Measurements from ENCODE around the gene TRERF1.
"Not testable (repeated sequence)": the region's sequence is repeated elsewhere in the genome, so short reads cannot be mapped to it uniquely, and the experiment has no call there.

The TRERF1 gene

DNA sequence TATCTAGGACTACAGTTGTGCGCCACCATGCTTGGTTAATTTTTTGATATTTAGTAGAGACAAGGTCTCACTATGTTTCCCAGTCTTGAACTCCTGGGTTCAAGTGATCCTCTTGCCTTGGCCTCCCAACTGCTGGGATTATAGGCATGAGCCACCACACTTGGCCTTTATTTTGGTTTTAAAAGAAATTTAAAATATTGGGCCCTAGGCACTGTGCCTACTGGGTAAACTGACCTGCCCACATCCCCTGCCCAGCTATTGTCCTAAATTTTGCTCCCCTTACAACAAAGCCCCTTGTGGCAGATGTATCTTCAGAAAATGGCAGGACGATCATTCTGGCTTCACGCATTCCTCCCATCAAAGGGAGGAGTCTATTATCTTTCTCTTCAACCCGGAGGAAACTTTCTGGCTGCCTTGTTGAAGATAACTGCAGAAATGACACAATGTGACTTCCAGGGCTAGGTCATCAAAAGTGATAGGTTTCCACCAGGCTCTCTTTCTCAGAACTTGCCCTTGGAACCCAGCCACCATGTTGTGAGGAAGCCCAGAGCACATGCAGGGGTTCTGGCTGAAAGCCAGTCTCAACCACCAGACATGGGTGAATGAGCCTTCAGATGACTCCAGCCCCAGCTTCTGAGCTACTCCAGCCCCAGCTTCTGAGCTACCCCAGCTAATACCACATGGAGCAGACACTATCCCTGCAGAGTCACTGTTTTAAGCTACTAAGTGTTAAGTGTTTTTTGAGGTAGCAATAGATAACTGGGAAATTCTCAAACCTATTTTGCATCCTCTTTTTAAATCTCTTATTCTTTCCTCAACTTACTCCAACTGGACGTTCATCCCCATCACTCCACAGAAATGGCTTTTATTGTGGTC, 252.4 kb downstream of the TRERF1 start:
- DNase-seq (ENCODE audit: low read depth in 1 of 2, low spot score in 1 of 2), result no peak

DNA sequence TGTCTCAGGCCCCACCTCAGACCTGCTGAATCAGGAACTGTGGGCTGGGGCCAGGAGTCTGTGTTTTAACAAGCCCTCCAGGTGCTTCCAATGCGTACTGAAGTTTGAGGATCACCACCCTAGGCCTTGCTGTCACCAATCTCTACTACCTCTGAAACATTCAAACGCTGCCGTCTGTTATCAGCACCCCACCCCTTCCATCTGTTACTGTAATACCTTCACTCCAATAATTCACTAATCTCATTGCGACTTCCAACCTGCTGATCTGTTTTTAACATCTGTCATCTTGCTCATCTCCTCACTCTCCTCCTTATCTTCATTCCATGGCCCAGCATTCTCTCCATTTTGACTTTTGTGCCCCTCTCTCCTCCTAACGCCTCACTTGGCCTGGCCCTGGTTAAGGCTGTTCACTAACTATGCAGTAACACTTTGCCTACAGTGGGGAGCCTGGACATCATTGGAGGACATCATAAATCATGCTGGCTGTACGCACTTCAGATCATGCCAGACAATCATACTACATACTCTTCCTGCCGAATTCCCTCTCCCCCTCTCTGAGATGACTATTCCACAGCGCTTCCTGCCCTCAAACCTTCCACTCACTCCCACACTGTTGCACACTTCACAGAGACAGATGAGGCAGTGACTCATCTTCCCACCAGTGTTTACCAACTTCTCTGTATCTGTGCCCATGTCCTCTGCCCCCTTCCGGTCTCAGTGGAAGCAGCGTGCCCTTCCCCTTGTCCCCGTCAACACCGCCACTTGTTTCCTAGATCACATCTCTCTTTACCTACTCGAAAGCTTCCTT, 254.0 kb downstream of the TRERF1 start:
- no peak for DNase-seq (ENCODE audit: low read depth in 1 of 2, low spot score in 1 of 2)

DNA sequence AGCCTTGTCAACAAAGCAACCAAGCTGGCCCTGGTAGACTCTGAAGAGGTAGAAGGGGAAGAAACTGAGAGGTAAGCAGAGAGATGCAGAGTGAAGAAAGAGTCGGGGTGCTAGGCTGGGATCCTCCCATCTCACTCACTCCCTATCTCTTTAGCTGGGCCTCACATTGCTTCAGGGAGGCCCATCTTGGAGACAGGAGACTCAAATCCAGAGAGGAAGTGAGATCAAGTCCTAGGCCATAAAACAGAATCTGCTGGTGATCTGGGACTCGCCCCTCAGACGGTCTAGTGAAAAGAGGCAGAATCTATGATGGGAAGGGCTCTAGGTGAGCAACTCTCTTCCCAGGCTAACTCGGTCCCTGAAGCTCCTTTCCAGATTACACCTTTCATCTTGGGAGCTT, 256.3 kb downstream of the TRERF1 start:
- no peak for DNase-seq (ENCODE audit: low read depth in 1 of 2, low spot score in 1 of 2)

DNA sequence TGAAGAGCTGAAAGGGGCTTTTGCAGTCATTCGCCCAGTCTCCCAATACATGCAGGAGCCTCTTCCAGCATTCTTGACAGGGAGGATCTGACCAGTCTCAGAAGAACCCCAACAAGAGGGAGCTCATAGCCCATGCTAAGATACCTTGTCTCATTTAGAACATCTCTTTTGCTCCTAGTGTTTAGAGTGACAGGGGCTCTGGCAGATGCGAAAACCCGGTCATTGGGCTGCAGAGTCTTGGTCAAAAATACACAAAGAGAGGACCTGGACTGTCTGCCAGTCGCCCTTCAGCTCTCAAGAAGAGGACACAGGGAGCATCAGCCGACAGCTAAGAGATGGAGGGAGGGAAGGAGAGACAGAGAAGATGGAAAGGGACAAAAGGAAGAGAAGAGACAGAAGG, 257.7 kb downstream of the TRERF1 start:
- no peak for DNase-seq (ENCODE audit: low read depth in 1 of 2, low spot score in 1 of 2)

DNA sequence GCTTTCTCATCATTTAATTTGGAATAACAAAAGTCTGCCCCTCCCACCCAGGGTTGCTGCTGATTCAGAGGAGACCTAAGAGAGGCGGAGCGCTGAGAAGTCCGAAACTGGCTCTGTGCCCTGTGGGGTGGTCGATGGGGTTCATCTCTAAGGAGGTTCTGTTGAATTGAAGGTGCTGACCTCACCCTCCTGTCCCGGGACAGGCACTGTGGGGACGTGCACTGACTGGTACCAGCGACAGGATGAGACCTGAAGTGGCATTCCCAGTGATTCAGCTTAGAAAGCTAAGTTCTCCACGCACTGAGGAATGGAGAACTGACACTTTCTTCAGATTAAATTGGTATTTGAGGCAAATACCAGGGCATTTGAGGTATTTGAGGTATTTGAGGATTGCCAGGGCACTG, 258.2 kb downstream of the TRERF1 start:
- no peak for DNase-seq (ENCODE audit: low read depth in 1 of 2, low spot score in 1 of 2)

DNA sequence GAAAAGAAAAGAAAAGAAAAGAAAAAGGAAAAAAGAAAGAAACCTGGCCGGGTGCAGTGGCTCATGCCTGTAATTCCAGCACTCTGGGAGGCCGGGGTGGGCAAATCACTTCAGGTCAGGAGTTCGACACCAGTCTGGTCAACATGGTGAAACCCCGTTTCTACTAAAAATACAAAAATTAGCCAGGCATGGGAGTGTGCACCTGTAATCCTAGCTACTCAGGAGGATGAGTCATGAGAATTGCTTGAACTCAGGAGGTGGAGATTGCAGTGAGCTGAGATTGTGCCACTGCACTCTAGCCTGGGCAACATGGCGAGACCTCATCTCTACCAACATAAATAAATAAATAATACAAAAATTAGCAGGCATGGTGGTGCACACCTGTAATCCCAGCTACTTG, 259.3 kb downstream of the TRERF1 start:
- DNase-seq (ENCODE audit: low read depth in 1 of 2, low spot score in 1 of 2), result not testable (repeated sequence)

DNA sequence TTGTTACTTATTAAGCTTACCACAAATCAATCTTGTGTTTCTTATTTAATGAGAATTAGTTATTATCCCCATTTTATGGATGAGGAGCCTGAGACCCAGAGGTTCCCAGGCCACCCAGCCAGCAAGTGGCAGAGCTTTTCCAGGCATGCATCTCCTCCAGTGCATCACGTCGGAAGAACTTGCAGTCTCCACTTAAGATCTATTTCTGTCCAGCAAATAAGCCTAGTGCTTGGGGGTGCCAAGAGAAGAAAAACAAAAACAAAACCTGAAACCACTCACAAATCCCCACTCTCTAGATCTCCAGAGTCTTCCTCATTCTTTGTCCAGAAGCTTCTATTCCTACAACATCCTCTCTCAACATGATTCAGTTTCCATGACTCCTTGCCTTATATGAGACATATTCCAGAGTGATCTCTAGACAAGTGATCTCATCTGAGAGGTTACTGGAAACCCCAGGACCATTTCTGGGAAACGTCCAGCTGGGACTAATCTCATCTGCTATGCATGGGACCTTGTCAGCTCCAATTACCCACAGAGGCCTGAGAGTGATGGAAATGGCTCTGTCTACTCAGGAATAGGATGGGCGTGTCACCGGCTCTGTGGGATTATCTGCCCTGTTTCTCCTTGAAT, 261.1 kb downstream of the TRERF1 start:
- no peak for DNase-seq (ENCODE audit: low read depth in 1 of 2, low spot score in 1 of 2)

DNA sequence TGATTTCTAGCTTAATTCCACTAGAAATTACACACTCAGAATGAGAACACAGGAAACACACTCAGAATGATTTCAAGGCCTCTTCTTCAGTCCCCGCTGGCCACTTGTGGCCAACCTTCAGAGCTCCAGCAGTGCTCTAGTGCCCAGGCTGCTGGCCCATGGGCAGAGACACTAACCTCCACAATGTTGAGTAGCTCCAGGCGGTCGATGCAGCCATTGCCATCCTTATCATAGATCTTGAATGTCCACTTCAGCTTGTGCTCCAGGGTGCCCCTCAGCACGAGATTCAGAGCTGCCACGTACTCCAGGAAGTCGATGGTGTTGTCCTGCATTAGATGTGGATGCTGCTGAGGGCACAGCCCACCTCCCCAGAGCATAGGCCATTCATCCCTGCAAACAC, 263.3 kb downstream of the TRERF1 start:
- no peak for DNase-seq (ENCODE audit: low read depth in 1 of 2, low spot score in 1 of 2)

DNA sequence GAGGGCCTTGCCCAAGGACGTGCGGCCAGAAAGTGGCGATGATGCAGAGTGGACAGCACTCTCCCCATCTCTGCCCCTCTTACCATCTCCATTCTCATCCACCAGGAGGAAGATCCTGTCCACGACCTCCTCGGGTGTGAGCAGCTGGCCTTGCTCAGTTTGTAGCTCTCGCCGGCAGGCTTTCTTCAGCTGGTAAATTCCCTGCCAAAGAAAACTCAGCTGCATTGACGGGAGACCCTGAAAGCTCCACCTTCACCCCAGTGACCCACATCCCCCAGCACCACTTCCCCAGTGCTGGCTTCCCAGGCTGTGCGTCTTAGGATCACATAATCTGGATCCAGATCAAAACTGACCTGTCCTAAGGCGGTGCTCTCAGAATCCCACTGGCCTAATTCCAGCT, 266.1 kb downstream of the TRERF1 start:
- DNase-seq (ENCODE audit: low read depth in 1 of 2, low spot score in 1 of 2), result no peak

DNA sequence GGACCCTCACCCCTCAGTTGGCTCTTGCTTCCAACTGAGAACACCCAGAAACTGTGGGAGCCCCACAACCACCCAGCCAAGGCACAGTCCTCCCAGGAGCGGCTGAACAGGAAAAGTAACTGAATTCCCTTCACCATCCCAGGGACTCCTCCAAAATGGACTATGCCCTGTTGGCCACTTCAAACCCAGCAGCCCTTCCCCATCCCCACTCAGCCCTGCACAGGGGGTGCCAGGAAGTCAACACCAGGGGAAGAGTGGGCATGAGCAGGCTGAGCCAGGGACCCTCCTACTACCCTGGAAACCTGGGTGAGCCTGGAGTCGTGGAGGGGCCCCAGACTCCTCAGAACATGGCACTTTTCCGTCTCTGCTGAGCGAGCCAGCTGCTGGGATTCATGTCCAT, 267.3 kb downstream of the TRERF1 start:
- DNase-seq (ENCODE audit: low read depth in 1 of 2, low spot score in 1 of 2), result no peak

DNA sequence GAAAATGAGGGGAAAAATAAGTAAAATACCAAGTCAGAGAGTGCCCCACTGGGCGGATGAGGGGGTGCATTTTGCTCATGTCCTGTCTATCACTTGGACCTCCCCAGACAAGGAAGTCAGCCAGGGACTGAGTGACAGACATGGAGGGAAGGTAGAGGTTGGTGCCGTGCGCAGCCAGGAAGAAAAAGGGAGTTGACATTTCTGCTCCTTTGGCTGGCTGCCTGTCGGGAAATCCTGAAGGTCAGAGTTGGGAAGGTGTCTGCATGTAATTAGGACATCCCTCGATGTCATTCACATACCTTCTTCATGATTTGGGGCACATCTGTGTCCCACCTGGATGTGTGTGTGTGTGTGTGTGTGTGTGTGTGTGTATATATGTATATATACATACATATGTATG, 269.6 kb downstream of the TRERF1 start:
- DNase-seq (ENCODE audit: low read depth in 1 of 2, low spot score in 1 of 2), result no peak

DNA sequence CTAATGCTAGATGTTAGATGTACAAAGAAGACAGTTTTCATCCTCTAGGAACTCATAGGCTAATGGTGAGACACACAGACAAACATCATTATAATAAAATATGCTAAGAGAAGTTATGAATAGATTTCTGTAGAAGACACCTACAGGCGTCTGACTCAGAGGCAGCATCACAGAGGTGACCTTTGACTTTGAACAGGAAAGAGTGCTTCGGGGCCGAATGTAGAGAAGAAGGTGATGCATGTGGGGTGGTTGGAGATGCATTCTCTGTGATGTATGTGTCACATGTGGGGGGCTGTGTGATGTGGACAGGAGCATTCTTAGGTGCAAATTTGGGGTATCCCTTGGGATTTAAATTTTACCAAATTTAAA, 271.8 kb downstream of the TRERF1 start:
- no peak for DNase-seq (ENCODE audit: low read depth in 1 of 2, low spot score in 1 of 2)

DNA sequence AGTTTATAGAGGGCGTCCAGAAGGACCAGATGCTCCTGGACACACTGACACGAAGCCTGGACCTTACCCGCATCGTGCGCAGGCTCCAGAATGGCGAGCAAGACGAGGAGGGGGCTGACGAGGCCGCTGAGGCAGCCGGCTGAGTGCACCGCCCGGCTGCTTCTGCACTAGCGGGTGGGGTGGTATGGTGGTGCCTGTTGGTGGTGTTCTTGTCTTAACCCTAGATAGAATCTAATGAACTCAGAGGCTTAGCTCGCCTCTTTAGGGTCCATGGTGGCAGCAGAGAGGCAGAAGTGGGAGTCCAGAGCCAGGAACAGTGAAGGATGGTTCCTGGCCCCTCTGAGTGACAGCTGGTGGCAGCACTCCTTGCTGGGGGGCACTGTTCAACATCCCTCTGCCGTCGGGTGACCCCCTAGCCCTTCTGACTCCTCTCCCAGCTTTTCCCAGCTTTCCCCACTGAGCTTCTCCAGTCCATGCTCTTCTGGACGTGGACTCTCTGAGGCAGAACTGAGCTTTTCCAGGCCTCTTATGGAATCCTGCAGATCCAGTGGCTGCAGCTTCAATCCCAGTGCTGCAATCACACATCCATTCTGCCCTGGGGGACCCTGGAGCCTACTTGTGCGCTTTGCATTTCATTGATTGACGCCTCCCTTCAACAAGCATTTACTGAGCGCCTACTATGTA, 272.3 kb downstream of the TRERF1 start:
- DNase-seq (ENCODE audit: low read depth in 1 of 2, low spot score in 1 of 2), result no peak

DNA sequence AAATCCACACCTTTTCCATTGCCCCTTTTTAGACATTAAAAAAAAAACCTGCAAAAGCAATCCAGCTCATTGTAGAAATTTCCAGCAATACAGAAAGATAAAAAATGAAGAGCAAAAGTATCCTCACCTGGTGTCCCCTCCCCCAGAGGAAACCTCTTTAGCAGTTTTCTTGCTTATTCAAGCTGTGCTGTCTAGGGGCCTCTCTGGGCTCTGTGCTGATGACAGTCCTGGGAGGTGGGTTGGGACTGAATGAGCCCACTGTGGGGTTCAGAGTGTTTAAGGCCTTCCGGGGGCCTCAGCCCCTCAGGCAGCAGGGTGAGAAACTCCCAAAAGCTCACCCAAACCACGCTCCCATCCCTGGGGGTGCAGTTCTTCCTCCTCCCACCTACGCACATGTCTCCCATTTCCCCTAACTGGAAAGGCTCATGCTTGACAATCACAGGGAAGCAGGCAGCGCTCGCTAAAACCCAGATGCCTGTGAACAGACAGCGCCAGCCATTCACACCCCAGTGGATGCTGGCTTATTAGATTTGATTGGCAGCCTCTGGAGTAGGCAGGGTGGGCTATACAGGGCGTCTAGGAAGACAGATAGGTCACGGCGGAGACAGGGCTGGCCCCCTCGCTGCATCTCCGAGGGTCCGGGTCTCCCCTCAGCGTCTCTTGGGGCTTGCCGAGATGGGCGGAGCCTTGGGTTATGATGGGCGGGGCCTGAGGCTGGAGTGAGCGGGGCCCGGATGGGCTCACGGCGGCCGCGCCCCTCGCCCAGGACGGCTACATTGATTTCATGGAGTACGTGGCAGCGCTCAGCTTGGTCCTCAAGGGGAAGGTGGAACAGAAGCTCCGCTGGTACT, 274.0 kb downstream of the TRERF1 start:
- no peak for DNase-seq (ENCODE audit: low read depth in 1 of 2, low spot score in 1 of 2)

DNA sequence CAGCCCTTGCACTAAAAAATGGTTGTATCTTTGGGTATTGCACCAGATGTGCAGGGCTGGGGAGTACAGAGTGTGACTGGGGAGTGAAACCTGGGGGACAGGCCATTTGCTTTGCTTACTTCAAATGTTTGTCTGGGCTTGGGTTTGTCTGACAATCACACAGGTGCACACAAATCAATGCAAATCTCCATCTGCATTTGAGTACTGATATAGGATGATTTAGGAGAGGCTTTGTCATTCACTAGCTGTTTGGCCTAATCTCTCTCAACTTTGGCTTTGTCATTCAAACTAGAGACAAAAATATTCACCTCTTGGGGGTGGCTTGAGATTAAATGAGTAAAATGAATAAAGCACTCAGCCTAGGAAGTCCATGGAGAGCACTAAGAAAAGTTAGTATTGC, 274.7 kb downstream of the TRERF1 start:
- no peak for DNase-seq (ENCODE audit: low read depth in 1 of 2, low spot score in 1 of 2)

DNA sequence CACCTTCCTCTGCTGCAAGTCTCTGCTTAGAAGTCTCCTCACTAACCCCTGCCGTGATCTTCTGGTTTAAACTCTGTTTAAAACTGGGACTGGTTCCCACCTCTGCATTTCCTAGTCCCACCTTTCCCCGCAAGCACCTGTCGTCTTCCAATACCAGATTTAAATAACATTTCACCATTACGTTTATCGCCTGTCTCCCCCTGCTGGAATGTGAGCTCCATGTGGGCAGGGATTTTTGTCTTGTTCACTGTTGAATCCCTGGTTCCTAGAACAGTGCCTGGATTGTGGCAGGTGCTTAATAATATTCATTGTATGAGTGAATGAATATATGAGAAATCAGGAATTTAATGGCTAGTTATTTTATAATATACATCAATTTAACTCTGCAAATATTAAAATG, 275.9 kb downstream of the TRERF1 start:
- no peak for DNase-seq (ENCODE audit: low read depth in 1 of 2, low spot score in 1 of 2)

All from stimulated activated CD4-positive, alpha-beta T cell treated with anti-CD3 and anti-CD28 coated beads, Interleukin-15, amount 100 ng/mL, for 1 hour (primary cell).